Measurements from ENCODE around the gene AFF1.

- TF ChIP-seq CTCF (conservative IDR thresholded peaks at IDR 0.05 in 1 of 2, IDR thresholded peaks at IDR 0.05 in 1 of 2; ENCODE audit: extremely low read depth in 1 of 2, insufficient read depth in 1 of 2, low read depth in 1 of 2, low read length in 2 of 2) (no peak), EZH2 (IDR thresholded peaks at IDR 0.05; ENCODE audit: borderline replicate concordance, low read length) (no peak)
These were observed 22.4 kb downstream of the AFF1 start for GRCh38 chr4:86957215-86957614.

Data from mammary epithelial cell (primary cell).